Neural progenitor cell (in vitro differentiated cells): Measurements from ENCODE around the gene ARL4D.

Experiments used
- EZH2 ChIP-seq: fragments of 200-600 bp; sonication (generic); IDR thresholded peaks from 2 replicates; pipeline ENCODE4 v1.6.1; 2017; ENCODE audit warnings: antibody characterized with exemption, mild to moderate bottlenecking, moderate library complexity
- EZH2phosphoT487 ChIP-seq: fragments of 200-600 bp; sonication (generic); IDR thresholded peaks from 2 replicates; pipeline ENCODE4 v1.6.1; 2017; ENCODE audit warnings: antibody characterized with exemption
- TF ChIP-seq, protein P1 (sequence below): fragments of 200-600 bp; sonication (generic); IDR thresholded peaks from 2 replicates; pipeline ENCODE4 v1.5.1; 2017; ENCODE audit warnings: antibody characterized with exemption, mild to moderate bottlenecking

DNA sequence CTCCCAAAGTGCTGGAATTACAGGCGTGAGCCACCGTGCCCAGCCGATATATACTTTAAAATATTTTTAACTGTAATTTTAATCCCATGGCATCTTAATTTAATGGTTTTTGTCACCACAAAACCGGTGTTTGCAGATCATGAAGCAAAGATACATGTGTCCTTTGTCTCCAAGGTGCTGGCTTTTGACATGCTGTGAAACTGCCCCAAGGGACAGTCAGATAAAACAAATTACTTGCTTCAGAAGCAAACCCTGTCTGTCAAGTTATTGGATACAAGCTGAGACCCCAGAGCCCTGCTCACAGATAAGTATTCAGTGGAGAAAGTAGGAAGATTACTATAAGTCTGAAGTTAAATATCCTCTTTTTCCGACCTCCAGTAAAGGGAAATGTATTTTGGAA is 39.8 kb downstream of the ARL4D start:
- TF ChIP-seq, protein P1, sequence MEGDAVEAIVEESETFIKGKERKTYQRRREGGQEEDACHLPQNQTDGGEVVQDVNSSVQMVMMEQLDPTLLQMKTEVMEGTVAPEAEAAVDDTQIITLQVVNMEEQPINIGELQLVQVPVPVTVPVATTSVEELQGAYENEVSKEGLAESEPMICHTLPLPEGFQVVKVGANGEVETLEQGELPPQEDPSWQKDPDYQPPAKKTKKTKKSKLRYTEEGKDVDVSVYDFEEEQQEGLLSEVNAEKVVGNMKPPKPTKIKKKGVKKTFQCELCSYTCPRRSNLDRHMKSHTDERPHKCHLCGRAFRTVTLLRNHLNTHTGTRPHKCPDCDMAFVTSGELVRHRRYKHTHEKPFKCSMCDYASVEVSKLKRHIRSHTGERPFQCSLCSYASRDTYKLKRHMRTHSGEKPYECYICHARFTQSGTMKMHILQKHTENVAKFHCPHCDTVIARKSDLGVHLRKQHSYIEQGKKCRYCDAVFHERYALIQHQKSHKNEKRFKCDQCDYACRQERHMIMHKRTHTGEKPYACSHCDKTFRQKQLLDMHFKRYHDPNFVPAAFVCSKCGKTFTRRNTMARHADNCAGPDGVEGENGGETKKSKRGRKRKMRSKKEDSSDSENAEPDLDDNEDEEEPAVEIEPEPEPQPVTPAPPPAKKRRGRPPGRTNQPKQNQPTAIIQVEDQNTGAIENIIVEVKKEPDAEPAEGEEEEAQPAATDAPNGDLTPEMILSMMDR: no peak
- no peak for TF ChIP-seq EZH2
- no peak for TF ChIP-seq EZH2phosphoT487
